ENCODE data around the gene COQ4.

The COQ4 gene

GRCh38 chr9:128342971-128343680, 20.5 kb downstream of the COQ4 start:
- no peak for FAIRE-seq

GRCh38 chr9:128343855-128344254, 21.2 kb downstream of the COQ4 start:
- FAIRE-seq: no peak

GRCh38 chr9:128344931-128345605, 22.4 kb downstream of the COQ4 start:
- FAIRE-seq: no peak

GRCh38 chr9:128349125-128349524, 26.5 kb downstream of the COQ4 start:
- FAIRE-seq: no peak

- FAIRE-seq: no peak
These were observed 27.1 kb downstream of the COQ4 start for GRCh38 chr9:128349772-128350171.

- no peak for FAIRE-seq
These were observed 32.8 kb downstream of the COQ4 start for GRCh38 chr9:128355451-128355850.

- no peak for FAIRE-seq
These were observed 35.5 kb downstream of the COQ4 start for GRCh38 chr9:128358090-128358489.

GRCh38 chr9:128358861-128359260, 36.2 kb downstream of the COQ4 start:
- FAIRE-seq: no peak

- FAIRE-seq: no peak
These were observed 38.2 kb downstream of the COQ4 start for GRCh38 chr9:128360826-128361225.

GRCh38 chr9:128361296-128361985, 38.8 kb downstream of the COQ4 start:
- FAIRE-seq: no peak

- FAIRE-seq: no peak
These were observed 39.5 kb downstream of the COQ4 start for GRCh38 chr9:128361986-128362646.

- no peak for FAIRE-seq
These were observed 40.1 kb downstream of the COQ4 start for GRCh38 chr9:128362774-128363173.

- FAIRE-seq: no peak
These were observed 42.9 kb downstream of the COQ4 start for GRCh38 chr9:128365525-128365924.

GRCh38 chr9:128369024-128369706, 46.5 kb downstream of the COQ4 start:
- FAIRE-seq: no peak

GRCh38 chr9:128370367-128370751, 47.7 kb downstream of the COQ4 start:
- no peak for FAIRE-seq

GRCh38 chr9:128370752-128371629, 48.4 kb downstream of the COQ4 start, which contains the start of gene URM1:
URM1 (plus strand) TSS chr9:128371374; CDS start chr9:128371381, 7 bp downstream.
- FAIRE-seq: peak; percentile 53

GRCh38 chr9:128371630-128372117, 49.0 kb downstream of the COQ4 start:
- no peak for FAIRE-seq

GRCh38 chr9:128372188-128372641, 49.6 kb downstream of the COQ4 start:
- FAIRE-seq: no peak

- no peak for FAIRE-seq
These were observed 50.1 kb downstream of the COQ4 start for GRCh38 chr9:128372784-128373183.

GRCh38 chr9:128374221-128374675, 51.6 kb downstream of the COQ4 start:
- FAIRE-seq: no peak

GRCh38 chr9:128375865-128376264, 53.2 kb downstream of the COQ4 start:
- no peak for FAIRE-seq

Data from endometrium (tissue), 2 donors.